Liver (tissue), 9 donors: Measurements from ENCODE around the gene BMPER. TPM values are rescaled to one million over a fixed set of nuclear protein-coding genes. Genes with fewer than 3 reads are reported as not detected.

Experiments used
- DNase-seq: peaks from one replicate; pipeline ENCODE4 v3.0.0-alpha.2; 2017; ENCODE audit warnings: low spot score
- H3K27ac ChIP-seq, 2 donors: one replicate each; pipeline ENCODE4 v1.7.0; 2013; ENCODE audit warnings: inconsistent platforms in 2 of 2, low read length in 2 of 2, control low read depth in 1 of 2, low read depth in 1 of 2, mild to moderate bottlenecking in 1 of 2
- H3K27me3 ChIP-seq, 4 donors: one replicate each; pipeline versions ENCODE4 v1.6.1 to v1.7.0; 2013; ENCODE audit warnings: low read length in 3 of 4, inconsistent platforms in 1 of 4, mild to moderate bottlenecking in 1 of 4, moderate library complexity in 1 of 4; ENCODE audit not compliant: control insufficient read depth in 4 of 4, insufficient read depth in 4 of 4
- H3K36me3 ChIP-seq, 4 donors: one replicate each; pipeline versions ENCODE4 v1.6.1 to v1.7.0; 2013; ENCODE audit warnings: low read length in 3 of 4, mild to moderate bottlenecking in 3 of 4, low read depth in 1 of 4, moderate library complexity in 1 of 4; ENCODE audit not compliant: control insufficient read depth in 4 of 4, insufficient read depth in 3 of 4
- H3K4me1 ChIP-seq, 4 donors: one replicate each; pipeline versions ENCODE4 v1.6.1 to v1.7.0; 2013; ENCODE audit warnings: low read length in 3 of 4, mild to moderate bottlenecking in 3 of 4, moderate library complexity in 1 of 4; ENCODE audit not compliant: control insufficient read depth in 4 of 4, insufficient read depth in 4 of 4
- H3K4me3 ChIP-seq, 3 donors: one replicate each; pipeline versions ENCODE4 v1.6.1 to v1.7.0; 2013; ENCODE audit warnings: low read length in 3 of 3, control low read depth in 1 of 3, low read depth in 1 of 3, mild to moderate bottlenecking in 1 of 3
- H3K9ac ChIP-seq, 2 donors: one replicate each; pipeline ENCODE4 v1.7.0; 2013; ENCODE audit warnings: low read length in 2 of 2, mild to moderate bottlenecking in 2 of 2, moderate library complexity in 2 of 2, control low read depth in 1 of 2, low read depth in 1 of 2
- H3K9me3 ChIP-seq, 4 donors: one replicate each; pipeline versions ENCODE4 v1.6.1 to v1.7.0; 2013; ENCODE audit warnings: low read length in 3 of 4; ENCODE audit not compliant: control insufficient read depth in 4 of 4
- ATF3 ChIP-seq: IDR thresholded peaks from 2 replicates; pipeline ENCODE4 v1.6.1; 2016; ENCODE audit warnings: antibody characterized with exemption
- CTCF ChIP-seq: fragments of 150-350 bp; IDR thresholded peaks from 2 replicates; pipeline ENCODE4 v1.5.1; 2017; ENCODE audit warnings: improper control_type of control experiment, low read depth, low read length; ENCODE audit not compliant: missing input control
- EGR1 ChIP-seq, 2 donors: IDR thresholded peaks; 2 replicates each; pipeline ENCODE4 v1.6.1; 2016 to 2018; ENCODE audit warnings: antibody characterized with exemption in 2 of 2, low read depth in 2 of 2
- GABPA ChIP-seq, 2 donors: IDR thresholded peaks in 1 of 2; conservative IDR thresholded peaks in 1 of 2; 2 replicates each; pipeline ENCODE4 v1.6.1; 2016; ENCODE audit warnings: antibody characterized with exemption in 2 of 2, mild to moderate bottlenecking in 1 of 2, moderate library complexity in 1 of 2
- HNF4A ChIP-seq, 2 donors: conservative IDR thresholded peaks; 2 replicates each; pipeline ENCODE4 v1.6.1; 2016; ENCODE audit warnings: antibody characterized with exemption in 2 of 2, mild to moderate bottlenecking in 2 of 2
- HNF4G ChIP-seq: IDR thresholded peaks from 2 replicates; pipeline ENCODE4 v1.6.1; 2016; ENCODE audit warnings: antibody characterized with exemption
- JUND ChIP-seq, 2 donors: IDR thresholded peaks; 2 replicates each; pipeline ENCODE4 v1.6.1; 2016; ENCODE audit warnings: antibody characterized with exemption in 2 of 2
- MAX ChIP-seq: IDR thresholded peaks from 2 replicates; pipeline ENCODE4 v1.6.1; 2016; ENCODE audit warnings: antibody characterized with exemption
- NR2F2 ChIP-seq: IDR thresholded peaks from 2 replicates; pipeline ENCODE4 v1.6.1; 2016; ENCODE audit warnings: antibody characterized with exemption
- RAD21 ChIP-seq, 2 donors: IDR thresholded peaks; 2 replicates each; pipeline ENCODE4 v1.6.1; 2016; ENCODE audit warnings: antibody characterized with exemption in 2 of 2, mild to moderate bottlenecking in 2 of 2
- REST ChIP-seq: IDR thresholded peaks from 2 replicates; pipeline ENCODE4 v1.6.1; 2016; ENCODE audit warnings: antibody characterized with exemption, mild to moderate bottlenecking
- RXRA ChIP-seq, 2 donors: IDR thresholded peaks; 2 replicates each; pipeline ENCODE4 v1.6.1; 2017 to 2018; ENCODE audit warnings: antibody characterized with exemption in 2 of 2, mild to moderate bottlenecking in 1 of 2
- SP1 ChIP-seq: IDR thresholded peaks from 2 replicates; pipeline ENCODE4 v1.6.1; 2018; ENCODE audit warnings: antibody characterized with exemption, mild to moderate bottlenecking
- TAF1 ChIP-seq: conservative IDR thresholded peaks from 2 replicates; pipeline ENCODE4 v1.6.1; 2016; ENCODE audit warnings: antibody characterized with exemption, mild to moderate bottlenecking
- YY1 ChIP-seq: IDR thresholded peaks from 2 replicates; pipeline ENCODE4 v1.6.1; 2016; ENCODE audit warnings: antibody characterized with exemption, mild to moderate bottlenecking
- ZBTB33 ChIP-seq: IDR thresholded peaks from 2 replicates; pipeline ENCODE4 v1.6.1; 2016; ENCODE audit warnings: antibody characterized with exemption
- WGBS: extraction: QIAGEN DNeasy Blood & Tissue Kit; methylation state at CpG from one replicate; pipeline ENCODE4 v1.1.7; 2013; 5-methylcytosine and 5-hydroxymethylcytosine counted together
- polyA plus RNA-seq, 2 donors: library from polyadenylated mRNA; stranded (reverse) in 1 of 2; unstranded in 1 of 2; fragments of 200-250 nt in 1 of 2; fragments of >200 nt in 1 of 2; fragmentation: Nextera tagmentation in 1 of 2; extraction: Ambion mirVana in 1 of 2; gene quantifications; one replicate each; pipeline versions ENCODE4 v1.2.1 to v1.2.3, GENCODE V29; 2013 to 2015
- total RNA-seq, 2 donors: library from RNA; depleted of rRNA; stranded (reverse); fragments of >200 nt; gene quantifications; one replicate each; pipeline ENCODE4 v1.2.3, GENCODE V29; 2014
- donor health status: healthy.
- donor health status: healthy.
- donor health status: healthy.
- donor health status: healthy.
- donor health status: healthy.

Gene BMPER
- total and polyA plus RNA-seq, 4 donors, result 4.0 to 8.5 (median 6.2) TPM

- 57% methylated on average over 3 of the region's 3 CpGs for WGBS
- H3K4me3 ChIP-seq, result no peak overlapping the region
- no peak overlapping the region for H3K27ac ChIP-seq
- H3K9me3 ChIP-seq, result no peaks in the 10 kb centered on the region
- no peaks in the 10 kb centered on the region for H3K27me3 ChIP-seq
- no peaks in the 10 kb centered on the region for H3K4me1 ChIP-seq
- H3K9ac ChIP-seq, result no peak overlapping the region
- TF ChIP-seq EGR1 (IDR thresholded peaks at IDR 0.05; ENCODE audit: low read depth in 2 of 2), result no peak
- no peak for TF ChIP-seq GABPA (IDR thresholded peaks at IDR 0.05 in 1 of 2, conservative IDR thresholded peaks at IDR 0.05 in 1 of 2)
- TF ChIP-seq SP1, result no peak
- no peak for TF ChIP-seq REST
- no peak for TF ChIP-seq MAX
- TF ChIP-seq TAF1, result no peak
- no peak for TF ChIP-seq ATF3
- TF ChIP-seq NR2F2, result no peak
- no peak for TF ChIP-seq YY1
- TF ChIP-seq ZBTB33, result no peak
- TF ChIP-seq JUND (IDR thresholded peaks at IDR 0.05), result no peak
- no peak for TF ChIP-seq RXRA (IDR thresholded peaks at IDR 0.05)
- no peak for TF ChIP-seq CTCF
- no peak for TF ChIP-seq HNF4A (conservative IDR thresholded peaks at IDR 0.05)
- no peak for TF ChIP-seq HNF4G
- no peak for TF ChIP-seq RAD21 (IDR thresholded peaks at IDR 0.05)
- no peak for DNase-seq
- no peaks in the 10 kb centered on the region for H3K36me3 ChIP-seq
Observed at GRCh38 chr7:33917661-33918060, 12.3 kb downstream of the BMPER start.
